Erythroblast (primary cell): Measurements from ENCODE around the gene PROSER1.

ENCODE experiments used
- GATA1 ChIP-seq: IDR thresholded peaks from 2 replicates; pipeline ENCODE4 v1.6.1; 2011; ENCODE audit warnings: low read depth, mild to moderate bottlenecking, control low read depth, low read length, moderate library complexity
- POLR2A ChIP-seq: IDR thresholded peaks from 2 replicates; pipeline ENCODE4 v1.6.1; 2011; ENCODE audit warnings: mild to moderate bottlenecking, low read length

- no peak for TF ChIP-seq POLR2A
- TF ChIP-seq GATA1: no peak
These were observed 9.7 kb upstream of the PROSER1 start for GRCh38 chr13:39047560-39047959.
